IPS-18c (cell line): ENCODE data around the gene STK32B.

Experiments
- H3K4me3 ChIP-seq: 2 replicates; pipeline ENCODE4 v1.7.0; 2013; ENCODE audit warnings: low read depth, mild to moderate bottlenecking, low read length, moderate library complexity; ENCODE audit not compliant: insufficient read depth
- H3K9me3 ChIP-seq: one replicate; pipeline ENCODE4 v1.6.1; 2013; ENCODE audit warnings: mild to moderate bottlenecking, low read length, moderate library complexity; ENCODE audit not compliant: control insufficient read depth, insufficient read depth

STK32B gene

GRCh38 chr4:5098176-5098575 is 46.9 kb downstream of the STK32B start:
- no peaks in the 10 kb centered on the region for H3K9me3 ChIP-seq
- H3K4me3 ChIP-seq: no peak overlapping the region

- H3K4me3 ChIP-seq: no peak overlapping the region
- no peaks in the 10 kb centered on the region for H3K9me3 ChIP-seq
Measured at GRCh38 chr4:5100336-5100735, 49.1 kb downstream of the STK32B start.

- Histone ChIP-seq H3K4me3 (no peak overlapping the region), H3K9me3 (no peaks in the 10 kb centered on the region)
Measured at GRCh38 chr4:5100986-5101385, 49.7 kb downstream of the STK32B start.

- Histone ChIP-seq H3K9me3 (no peaks in the 10 kb centered on the region), H3K4me3 (no peak overlapping the region)
Measured at GRCh38 chr4:5101571-5101970, 50.3 kb downstream of the STK32B start.

GRCh38 chr4:5110901-5111300 is 59.6 kb downstream of the STK32B start:
- H3K9me3 ChIP-seq: peaks cover 2% of the 10 kb centered on the region
- H3K4me3 ChIP-seq: no peak overlapping the region

- H3K9me3 ChIP-seq: peaks cover 2% of the 10 kb centered on the region
- no peak overlapping the region for H3K4me3 ChIP-seq
Measured at GRCh38 chr4:5112333-5113095, 61.2 kb downstream of the STK32B start.

GRCh38 chr4:5114950-5115349 is 63.7 kb downstream of the STK32B start:
- Histone ChIP-seq H3K4me3 (no peak overlapping the region), H3K9me3 (peaks cover 2% of the 10 kb centered on the region)

- Histone ChIP-seq H3K4me3 (no peak overlapping the region), H3K9me3 (no peaks in the 10 kb centered on the region)
Measured at GRCh38 chr4:5118091-5118786, 67.0 kb downstream of the STK32B start.

- Histone ChIP-seq H3K9me3 (no peaks in the 10 kb centered on the region), H3K4me3 (no peak overlapping the region)
Measured at GRCh38 chr4:5118994-5119835, 67.9 kb downstream of the STK32B start.

- no peaks in the 10 kb centered on the region for H3K9me3 ChIP-seq
- no peak overlapping the region for H3K4me3 ChIP-seq
Measured at GRCh38 chr4:5120067-5120466, 68.8 kb downstream of the STK32B start.

- Histone ChIP-seq H3K4me3 (no peak overlapping the region), H3K9me3 (no peaks in the 10 kb centered on the region)
Measured at GRCh38 chr4:5120468-5120867, 69.2 kb downstream of the STK32B start.

- Histone ChIP-seq H3K9me3 (no peaks in the 10 kb centered on the region), H3K4me3 (no peak overlapping the region)
Measured at GRCh38 chr4:5122114-5122513, 70.8 kb downstream of the STK32B start.

- H3K9me3 ChIP-seq: no peaks in the 10 kb centered on the region
- no peak overlapping the region for H3K4me3 ChIP-seq
Measured at GRCh38 chr4:5124876-5125275, 73.6 kb downstream of the STK32B start.

GRCh38 chr4:5125321-5125720 is 74.0 kb downstream of the STK32B start:
- no peaks in the 10 kb centered on the region for H3K9me3 ChIP-seq
- H3K4me3 ChIP-seq: no peak overlapping the region

- Histone ChIP-seq H3K9me3 (no peaks in the 10 kb centered on the region), H3K4me3 (no peak overlapping the region)
Measured at GRCh38 chr4:5126231-5126630, 75.0 kb downstream of the STK32B start.

- Histone ChIP-seq H3K9me3 (no peaks in the 10 kb centered on the region), H3K4me3 (no peak overlapping the region)
Measured at GRCh38 chr4:5126857-5127256, 75.6 kb downstream of the STK32B start.

GRCh38 chr4:5127556-5127955 is 76.3 kb downstream of the STK32B start:
- H3K4me3 ChIP-seq: no peak overlapping the region
- no peaks in the 10 kb centered on the region for H3K9me3 ChIP-seq

GRCh38 chr4:5128569-5128968 is 77.3 kb downstream of the STK32B start:
- H3K4me3 ChIP-seq: no peak overlapping the region
- H3K9me3 ChIP-seq: no peaks in the 10 kb centered on the region
